Measurements from ENCODE around the gene PPARGC1A. TPM values are rescaled to one million over a fixed set of nuclear protein-coding genes. Genes with fewer than 3 reads are reported as not detected.

PPARGC1A gene
- total and polyA plus RNA-seq, 2 experiments from 2014 or later, result 0.76 to 3.3 TPM

DNA sequence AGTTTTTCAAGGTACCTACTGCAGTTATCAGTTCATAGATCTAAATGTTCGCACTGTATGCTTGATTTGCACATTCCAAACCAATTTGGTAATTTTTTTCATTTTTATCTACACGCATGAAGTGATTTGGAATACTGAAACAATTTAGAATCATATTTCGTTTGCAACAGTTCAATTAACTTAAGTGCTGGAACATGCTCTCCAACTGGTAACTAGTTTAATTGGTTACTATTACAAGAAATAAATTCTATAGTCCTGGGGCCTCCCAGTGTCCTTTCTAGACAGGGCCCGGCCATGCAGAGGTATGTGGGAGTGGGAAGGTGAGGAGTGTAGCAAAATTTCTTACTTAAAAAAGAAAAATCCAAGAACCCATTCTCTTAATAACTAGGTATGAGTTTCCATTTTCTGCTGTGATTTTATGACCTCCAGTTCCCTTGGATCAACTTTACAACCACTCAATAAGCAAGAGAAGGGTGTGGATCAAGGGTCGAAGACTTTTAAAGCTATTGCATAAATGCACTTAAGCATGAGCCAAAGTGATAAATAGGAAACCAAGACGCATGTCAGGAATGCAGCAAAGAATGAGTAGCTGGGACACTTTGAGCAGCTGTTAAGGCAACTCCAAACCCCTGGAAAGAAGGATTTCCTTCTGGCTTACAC lies 106.9 kb downstream of the PPARGC1A start:
- Histone ChIP-seq H3K4me3 (no peak overlapping the region), H3K79me2 (replicated peaks; ENCODE audit: insufficient read depth) (no peaks in the 10 kb centered on the region), H3K27me3 (ENCODE audit: insufficient read depth) (no peaks in the 10 kb centered on the region), H3K4me1 (ENCODE audit: insufficient read depth) (no peaks in the 10 kb centered on the region), H3F3A (replicated peaks; ENCODE audit: low read depth) (no peaks in the 10 kb centered on the region), H2AFZ (no peak overlapping the region), H3K36me3 (ENCODE audit: insufficient read depth) (no peaks in the 10 kb centered on the region; the same call in 1 of the 2 replicates), H3K9me2 (ENCODE audit: insufficient read depth) (peaks cover 4% of the 10 kb centered on the region; the same call in 1 of the 2 replicates), H3K4me2 (no peak overlapping the region), H3K27ac (ENCODE audit: low read depth) (no peak overlapping the region), H4K20me1 (replicated peaks; ENCODE audit: insufficient read depth) (no peaks in the 10 kb centered on the region)
- ATAC-seq (no peak), DNase-seq (ENCODE audit: low spot score) (no peak)
- Mint-ChIP-seq H3K27me3 (ENCODE audit: insufficient read depth, low read depth, poor library complexity) (no peaks in the 10 kb centered on the region), H3K36me3 (ENCODE audit: low read depth) (peaks cover 2% of the 10 kb centered on the region; the same call in 2 of the 3 replicates), H3K4me1 (no peaks in the 10 kb centered on the region), H3K9me3 (peaks cover 7% of the 10 kb centered on the region; the same call in 2 of the 3 replicates), H3K4me3 (no peak overlapping the region), H3K27ac (no peak overlapping the region)
- TF ChIP-seq ZNF114 (CRISPR knock-in tag; IDR thresholded peaks at IDR 0.05) (no peak), STAT1 (IDR thresholded peaks at IDR 0.05; ENCODE audit: unreplicated experiment) (no peak), ZNF331 (CRISPR knock-in tag; IDR thresholded peaks at IDR 0.05; ENCODE audit: low read depth) (no peak), POLR2AphosphoS5 (IDR thresholded peaks at IDR 0.05; ENCODE audit: low read depth) (no peak), NANOG (IDR thresholded peaks at IDR 0.05; ENCODE audit: borderline replicate concordance) (no peak), CREB1 (CRISPR knock-in tag; IDR thresholded peaks at IDR 0.05; ENCODE audit: low read depth) (no peak), EZH2phosphoT487 (IDR thresholded peaks at IDR 0.05; ENCODE audit: unreplicated experiment) (no peak), JUNB (IDR thresholded peaks at IDR 0.05; ENCODE audit: unreplicated experiment) (no peak), EZH2 (IDR thresholded peaks at IDR 0.05; ENCODE audit: low read depth, unreplicated experiment) (no peak)
- TF ChIP-seq, protein P1, sequence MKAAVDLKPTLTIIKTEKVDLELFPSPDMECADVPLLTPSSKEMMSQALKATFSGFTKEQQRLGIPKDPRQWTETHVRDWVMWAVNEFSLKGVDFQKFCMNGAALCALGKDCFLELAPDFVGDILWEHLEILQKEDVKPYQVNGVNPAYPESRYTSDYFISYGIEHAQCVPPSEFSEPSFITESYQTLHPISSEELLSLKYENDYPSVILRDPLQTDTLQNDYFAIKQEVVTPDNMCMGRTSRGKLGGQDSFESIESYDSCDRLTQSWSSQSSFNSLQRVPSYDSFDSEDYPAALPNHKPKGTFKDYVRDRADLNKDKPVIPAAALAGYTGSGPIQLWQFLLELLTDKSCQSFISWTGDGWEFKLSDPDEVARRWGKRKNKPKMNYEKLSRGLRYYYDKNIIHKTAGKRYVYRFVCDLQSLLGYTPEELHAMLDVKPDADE (IDR thresholded peaks at IDR 0.05), result no peak
- TF ChIP-seq, protein P2, sequence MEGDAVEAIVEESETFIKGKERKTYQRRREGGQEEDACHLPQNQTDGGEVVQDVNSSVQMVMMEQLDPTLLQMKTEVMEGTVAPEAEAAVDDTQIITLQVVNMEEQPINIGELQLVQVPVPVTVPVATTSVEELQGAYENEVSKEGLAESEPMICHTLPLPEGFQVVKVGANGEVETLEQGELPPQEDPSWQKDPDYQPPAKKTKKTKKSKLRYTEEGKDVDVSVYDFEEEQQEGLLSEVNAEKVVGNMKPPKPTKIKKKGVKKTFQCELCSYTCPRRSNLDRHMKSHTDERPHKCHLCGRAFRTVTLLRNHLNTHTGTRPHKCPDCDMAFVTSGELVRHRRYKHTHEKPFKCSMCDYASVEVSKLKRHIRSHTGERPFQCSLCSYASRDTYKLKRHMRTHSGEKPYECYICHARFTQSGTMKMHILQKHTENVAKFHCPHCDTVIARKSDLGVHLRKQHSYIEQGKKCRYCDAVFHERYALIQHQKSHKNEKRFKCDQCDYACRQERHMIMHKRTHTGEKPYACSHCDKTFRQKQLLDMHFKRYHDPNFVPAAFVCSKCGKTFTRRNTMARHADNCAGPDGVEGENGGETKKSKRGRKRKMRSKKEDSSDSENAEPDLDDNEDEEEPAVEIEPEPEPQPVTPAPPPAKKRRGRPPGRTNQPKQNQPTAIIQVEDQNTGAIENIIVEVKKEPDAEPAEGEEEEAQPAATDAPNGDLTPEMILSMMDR (conservative IDR thresholded peaks at IDR 0.05; ENCODE audit: low read depth in 2 of 2), result no peak
- TF ChIP-seq, protein P3, sequence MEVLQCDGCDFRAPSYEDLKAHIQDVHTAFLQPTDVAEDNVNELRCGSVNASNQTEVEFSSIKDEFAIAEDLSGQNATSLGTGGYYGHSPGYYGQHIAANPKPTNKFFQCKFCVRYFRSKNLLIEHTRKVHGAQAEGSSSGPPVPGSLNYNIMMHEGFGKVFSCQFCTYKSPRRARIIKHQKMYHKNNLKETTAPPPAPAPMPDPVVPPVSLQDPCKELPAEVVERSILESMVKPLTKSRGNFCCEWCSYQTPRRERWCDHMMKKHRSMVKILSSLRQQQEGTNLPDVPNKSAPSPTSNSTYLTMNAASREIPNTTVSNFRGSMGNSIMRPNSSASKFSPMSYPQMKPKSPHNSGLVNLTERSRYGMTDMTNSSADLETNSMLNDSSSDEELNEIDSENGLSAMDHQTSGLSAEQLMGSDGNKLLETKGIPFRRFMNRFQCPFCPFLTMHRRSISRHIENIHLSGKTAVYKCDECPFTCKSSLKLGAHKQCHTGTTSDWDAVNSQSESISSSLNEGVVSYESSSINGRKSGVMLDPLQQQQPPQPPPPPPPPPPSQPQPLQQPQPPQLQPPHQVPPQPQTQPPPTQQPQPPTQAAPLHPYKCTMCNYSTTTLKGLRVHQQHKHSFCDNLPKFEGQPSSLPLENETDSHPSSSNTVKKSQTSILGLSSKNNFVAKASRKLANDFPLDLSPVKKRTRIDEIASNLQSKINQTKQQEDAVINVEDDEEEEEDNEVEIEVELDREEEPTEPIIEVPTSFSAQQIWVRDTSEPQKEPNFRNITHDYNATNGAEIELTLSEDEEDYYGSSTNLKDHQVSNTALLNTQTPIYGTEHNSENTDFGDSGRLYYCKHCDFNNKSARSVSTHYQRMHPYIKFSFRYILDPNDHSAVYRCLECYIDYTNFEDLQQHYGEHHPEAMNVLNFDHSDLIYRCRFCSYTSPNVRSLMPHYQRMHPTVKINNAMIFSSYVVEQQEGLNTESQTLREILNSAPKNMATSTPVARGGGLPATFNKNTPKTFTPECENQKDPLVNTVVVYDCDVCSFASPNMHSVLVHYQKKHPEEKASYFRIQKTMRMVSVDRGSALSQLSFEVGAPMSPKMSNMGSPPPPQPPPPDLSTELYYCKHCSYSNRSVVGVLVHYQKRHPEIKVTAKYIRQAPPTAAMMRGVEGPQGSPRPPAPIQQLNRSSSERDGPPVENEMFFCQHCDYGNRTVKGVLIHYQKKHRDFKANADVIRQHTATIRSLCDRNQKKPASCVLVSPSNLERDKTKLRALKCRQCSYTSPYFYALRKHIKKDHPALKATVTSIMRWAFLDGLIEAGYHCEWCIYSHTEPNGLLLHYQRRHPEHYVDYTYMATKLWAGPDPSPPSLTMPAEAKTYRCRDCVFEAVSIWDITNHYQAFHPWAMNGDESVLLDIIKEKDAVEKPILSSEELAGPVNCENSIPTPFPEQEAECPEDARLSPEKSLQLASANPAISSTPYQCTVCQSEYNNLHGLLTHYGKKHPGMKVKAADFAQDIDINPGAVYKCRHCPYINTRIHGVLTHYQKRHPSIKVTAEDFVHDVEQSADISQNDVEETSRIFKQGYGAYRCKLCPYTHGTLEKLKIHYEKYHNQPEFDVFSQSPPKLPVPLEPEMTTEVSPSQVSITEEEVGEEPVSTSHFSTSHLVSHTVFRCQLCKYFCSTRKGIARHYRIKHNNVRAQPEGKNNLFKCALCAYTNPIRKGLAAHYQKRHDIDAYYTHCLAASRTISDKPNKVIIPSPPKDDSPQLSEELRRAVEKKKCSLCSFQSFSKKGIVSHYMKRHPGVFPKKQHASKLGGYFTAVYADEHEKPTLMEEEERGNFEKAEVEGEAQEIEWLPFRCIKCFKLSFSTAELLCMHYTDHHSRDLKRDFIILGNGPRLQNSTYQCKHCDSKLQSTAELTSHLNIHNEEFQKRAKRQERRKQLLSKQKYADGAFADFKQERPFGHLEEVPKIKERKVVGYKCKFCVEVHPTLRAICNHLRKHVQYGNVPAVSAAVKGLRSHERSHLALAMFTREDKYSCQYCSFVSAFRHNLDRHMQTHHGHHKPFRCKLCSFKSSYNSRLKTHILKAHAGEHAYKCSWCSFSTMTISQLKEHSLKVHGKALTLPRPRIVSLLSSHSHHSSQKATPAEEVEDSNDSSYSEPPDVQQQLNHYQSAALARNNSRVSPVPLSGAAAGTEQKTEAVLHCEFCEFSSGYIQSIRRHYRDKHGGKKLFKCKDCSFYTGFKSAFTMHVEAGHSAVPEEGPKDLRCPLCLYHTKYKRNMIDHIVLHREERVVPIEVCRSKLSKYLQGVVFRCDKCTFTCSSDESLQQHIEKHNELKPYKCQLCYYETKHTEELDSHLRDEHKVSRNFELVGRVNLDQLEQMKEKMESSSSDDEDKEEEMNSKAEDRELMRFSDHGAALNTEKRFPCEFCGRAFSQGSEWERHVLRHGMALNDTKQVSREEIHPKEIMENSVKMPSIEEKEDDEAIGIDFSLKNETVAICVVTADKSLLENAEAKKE (CRISPR knock-in tag; IDR thresholded peaks at IDR 0.05), result no peak
- TF ChIP-seq, protein P4, sequence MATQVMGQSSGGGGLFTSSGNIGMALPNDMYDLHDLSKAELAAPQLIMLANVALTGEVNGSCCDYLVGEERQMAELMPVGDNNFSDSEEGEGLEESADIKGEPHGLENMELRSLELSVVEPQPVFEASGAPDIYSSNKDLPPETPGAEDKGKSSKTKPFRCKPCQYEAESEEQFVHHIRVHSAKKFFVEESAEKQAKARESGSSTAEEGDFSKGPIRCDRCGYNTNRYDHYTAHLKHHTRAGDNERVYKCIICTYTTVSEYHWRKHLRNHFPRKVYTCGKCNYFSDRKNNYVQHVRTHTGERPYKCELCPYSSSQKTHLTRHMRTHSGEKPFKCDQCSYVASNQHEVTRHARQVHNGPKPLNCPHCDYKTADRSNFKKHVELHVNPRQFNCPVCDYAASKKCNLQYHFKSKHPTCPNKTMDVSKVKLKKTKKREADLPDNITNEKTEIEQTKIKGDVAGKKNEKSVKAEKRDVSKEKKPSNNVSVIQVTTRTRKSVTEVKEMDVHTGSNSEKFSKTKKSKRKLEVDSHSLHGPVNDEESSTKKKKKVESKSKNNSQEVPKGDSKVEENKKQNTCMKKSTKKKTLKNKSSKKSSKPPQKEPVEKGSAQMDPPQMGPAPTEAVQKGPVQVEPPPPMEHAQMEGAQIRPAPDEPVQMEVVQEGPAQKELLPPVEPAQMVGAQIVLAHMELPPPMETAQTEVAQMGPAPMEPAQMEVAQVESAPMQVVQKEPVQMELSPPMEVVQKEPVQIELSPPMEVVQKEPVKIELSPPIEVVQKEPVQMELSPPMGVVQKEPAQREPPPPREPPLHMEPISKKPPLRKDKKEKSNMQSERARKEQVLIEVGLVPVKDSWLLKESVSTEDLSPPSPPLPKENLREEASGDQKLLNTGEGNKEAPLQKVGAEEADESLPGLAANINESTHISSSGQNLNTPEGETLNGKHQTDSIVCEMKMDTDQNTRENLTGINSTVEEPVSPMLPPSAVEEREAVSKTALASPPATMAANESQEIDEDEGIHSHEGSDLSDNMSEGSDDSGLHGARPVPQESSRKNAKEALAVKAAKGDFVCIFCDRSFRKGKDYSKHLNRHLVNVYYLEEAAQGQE (IDR thresholded peaks at IDR 0.05; ENCODE audit: unreplicated experiment), result no peak
